BE2C (cell line): ENCODE measurements around the gene DRAP1.
"Not testable (repeated sequence)": the region's sequence is repeated elsewhere in the genome, so short reads cannot be mapped to it uniquely, and the experiment has no call there.

Experiments
- DNase-seq: peaks from one replicate; pipeline ENCODE4 v3.0.0-alpha.2; 2020
- H3K27me3 ChIP-seq: fragments of 250-450 bp; sonication (Bioruptor Pico); 2 replicates; pipeline ENCODE4 v1.5.1; 2020; ENCODE audit warnings: mild to moderate bottlenecking
- H3K36me3 ChIP-seq: fragments of 250-450 bp; sonication (Bioruptor Pico); 2 replicates; pipeline ENCODE4 v1.5.1; 2020; ENCODE audit warnings: mild to moderate bottlenecking
- H3K4me1 ChIP-seq: fragments of 250-450 bp; sonication (Bioruptor Pico); 2 replicates; pipeline ENCODE4 v1.5.1; 2020
- H3K4me3 ChIP-seq: 2 replicates; pipeline ENCODE4 v1.5.1; 2011; ENCODE audit warnings: low read depth, low read length
- H3K9me3 ChIP-seq: fragments of 250-450 bp; sonication (Bioruptor Pico); 2 replicates; pipeline ENCODE4 v1.5.1; 2020
- TF ChIP-seq, protein P1 (sequence below): IDR thresholded peaks from 2 replicates; pipeline ENCODE4 v1.5.1; 2012; ENCODE audit warnings: mild to moderate bottlenecking, low read depth, low read length

DRAP1 gene

DNA sequence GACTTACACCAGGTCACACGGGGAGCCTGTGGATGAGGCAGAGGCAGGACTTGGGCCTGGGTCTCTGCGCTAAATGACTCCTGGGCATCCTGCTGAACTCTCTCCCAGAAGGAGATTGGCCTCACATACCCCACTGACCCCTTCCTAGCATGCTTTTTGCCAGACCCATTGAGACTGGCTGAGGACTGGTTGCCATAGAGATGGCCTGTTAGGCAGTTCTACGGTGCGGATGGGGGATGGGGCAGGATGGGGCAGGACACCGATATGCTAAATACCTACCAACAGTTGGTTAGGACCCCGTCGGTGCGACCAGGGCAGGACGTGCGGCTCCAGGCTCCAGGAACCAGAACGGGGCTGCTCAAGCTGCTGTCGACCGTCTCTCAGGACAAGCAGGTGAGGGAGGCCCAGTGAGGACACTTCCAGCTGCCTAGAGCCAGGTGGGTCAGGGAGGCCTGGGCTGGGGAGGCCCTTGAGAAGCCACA, 26.2 kb downstream of the DRAP1 start, which contains the start of gene TSGA10IP:
Gene TSGA10IP (plus strand): TSS at position 51 of the 482 bp plus-strand sequence. CDS start 196 bp downstream, at position 247.
- TF ChIP-seq, protein P1, sequence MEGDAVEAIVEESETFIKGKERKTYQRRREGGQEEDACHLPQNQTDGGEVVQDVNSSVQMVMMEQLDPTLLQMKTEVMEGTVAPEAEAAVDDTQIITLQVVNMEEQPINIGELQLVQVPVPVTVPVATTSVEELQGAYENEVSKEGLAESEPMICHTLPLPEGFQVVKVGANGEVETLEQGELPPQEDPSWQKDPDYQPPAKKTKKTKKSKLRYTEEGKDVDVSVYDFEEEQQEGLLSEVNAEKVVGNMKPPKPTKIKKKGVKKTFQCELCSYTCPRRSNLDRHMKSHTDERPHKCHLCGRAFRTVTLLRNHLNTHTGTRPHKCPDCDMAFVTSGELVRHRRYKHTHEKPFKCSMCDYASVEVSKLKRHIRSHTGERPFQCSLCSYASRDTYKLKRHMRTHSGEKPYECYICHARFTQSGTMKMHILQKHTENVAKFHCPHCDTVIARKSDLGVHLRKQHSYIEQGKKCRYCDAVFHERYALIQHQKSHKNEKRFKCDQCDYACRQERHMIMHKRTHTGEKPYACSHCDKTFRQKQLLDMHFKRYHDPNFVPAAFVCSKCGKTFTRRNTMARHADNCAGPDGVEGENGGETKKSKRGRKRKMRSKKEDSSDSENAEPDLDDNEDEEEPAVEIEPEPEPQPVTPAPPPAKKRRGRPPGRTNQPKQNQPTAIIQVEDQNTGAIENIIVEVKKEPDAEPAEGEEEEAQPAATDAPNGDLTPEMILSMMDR: no peak
- Histone ChIP-seq H3K4me1 (no peaks in the 10 kb centered on the region), H3K4me3 (no peak within 1 kb of the TSS), H3K27me3 (no peaks in the 10 kb centered on the region), H3K36me3 (no peaks in the 10 kb centered on the region), H3K9me3 (no peaks in the 10 kb centered on the region)
- DNase-seq: no peak

DNA sequence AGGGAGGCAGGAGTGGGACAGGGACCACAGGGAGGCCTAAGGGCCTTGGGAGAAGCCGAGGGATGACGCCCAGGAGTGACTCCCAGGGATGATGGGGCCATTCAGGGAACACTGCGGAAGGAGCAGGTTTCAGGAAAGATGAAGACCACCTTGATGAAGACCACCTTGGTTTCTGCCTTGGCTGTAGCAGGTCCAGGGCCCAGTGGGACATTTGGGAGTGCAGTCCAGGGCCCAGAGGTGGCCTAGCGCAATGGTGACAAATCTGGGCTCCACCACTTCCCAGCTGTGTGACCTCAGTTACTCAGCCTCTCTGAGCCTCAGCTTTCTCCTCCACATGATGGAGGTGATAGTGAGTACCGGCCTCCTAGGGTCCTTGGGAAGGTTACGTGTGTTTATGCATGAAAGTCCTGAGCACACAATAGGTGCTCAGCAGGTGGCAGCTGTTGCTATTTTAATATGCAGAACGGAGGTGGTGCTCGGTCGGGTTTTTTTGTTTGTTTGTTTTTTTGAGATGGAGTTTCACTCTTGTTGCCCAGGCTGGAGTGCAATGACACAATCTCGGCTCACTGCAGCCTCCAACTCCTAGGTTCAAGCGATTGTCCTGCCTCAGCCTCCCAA, 26.8 kb downstream of the DRAP1 start:
- Histone ChIP-seq H3K9me3 (no peaks in the 10 kb centered on the region), H3K36me3 (no peaks in the 10 kb centered on the region), H3K27me3 (no peaks in the 10 kb centered on the region), H3K4me1 (no peaks in the 10 kb centered on the region), H3K4me3 (no peak overlapping the region)
- DNase-seq: no peak
- TF ChIP-seq, protein P1: no peak

DNA sequence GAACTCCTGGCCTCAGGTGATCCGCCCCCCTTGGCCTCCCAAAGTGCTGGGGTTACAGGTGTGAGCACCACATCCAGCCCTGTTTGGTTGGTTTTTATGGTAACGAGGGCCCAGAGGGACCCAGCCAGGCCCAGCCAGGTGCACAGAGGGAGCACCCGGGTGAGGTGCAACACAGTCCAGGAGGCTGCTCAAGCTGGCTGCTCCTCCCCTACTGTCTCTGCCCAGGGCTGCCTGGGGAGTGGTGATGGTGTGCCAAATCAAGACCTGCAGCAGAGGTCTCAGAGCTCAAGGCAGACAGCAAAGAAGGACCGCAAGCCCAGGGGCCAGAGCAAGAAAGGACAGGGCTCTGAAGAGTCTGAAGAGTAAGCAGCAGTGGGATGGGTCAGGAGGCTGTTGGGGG, 27.4 kb downstream of the DRAP1 start:
- no peaks in the 10 kb centered on the region for H3K4me1 ChIP-seq
- H3K36me3 ChIP-seq: no peaks in the 10 kb centered on the region
- H3K9me3 ChIP-seq: no peaks in the 10 kb centered on the region
- TF ChIP-seq, protein P1: no peak
- H3K4me3 ChIP-seq: no peak overlapping the region
- no peak for DNase-seq
- no peaks in the 10 kb centered on the region for H3K27me3 ChIP-seq

DNA sequence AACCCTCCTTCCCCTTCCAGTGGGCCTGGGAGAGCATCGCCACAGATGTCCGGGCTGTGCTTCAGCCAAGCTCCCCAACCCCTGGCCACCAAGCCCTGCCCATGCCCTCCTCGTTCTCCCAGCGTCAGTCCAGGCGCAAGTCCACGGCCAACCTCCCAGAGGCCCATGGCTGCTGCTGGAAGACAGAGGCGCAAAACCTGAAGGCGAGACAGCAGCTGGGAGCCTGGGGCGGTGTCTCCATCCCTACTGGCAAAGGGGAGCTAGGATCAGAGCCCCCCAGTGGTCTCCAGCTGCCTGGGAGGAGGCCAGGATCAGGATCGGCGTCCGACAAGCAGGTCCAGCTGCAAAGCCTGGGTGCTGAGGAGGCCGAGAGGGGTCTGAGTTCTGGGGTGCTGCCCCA, 27.9 kb downstream of the DRAP1 start:
- Histone ChIP-seq H3K27me3 (no peaks in the 10 kb centered on the region; the same call in 1 of the 2 replicates), H3K4me1 (no peaks in the 10 kb centered on the region), H3K4me3 (no peak overlapping the region), H3K36me3 (no peaks in the 10 kb centered on the region), H3K9me3 (no peaks in the 10 kb centered on the region)
- DNase-seq: no peak
- TF ChIP-seq, protein P1: no peak

DNA sequence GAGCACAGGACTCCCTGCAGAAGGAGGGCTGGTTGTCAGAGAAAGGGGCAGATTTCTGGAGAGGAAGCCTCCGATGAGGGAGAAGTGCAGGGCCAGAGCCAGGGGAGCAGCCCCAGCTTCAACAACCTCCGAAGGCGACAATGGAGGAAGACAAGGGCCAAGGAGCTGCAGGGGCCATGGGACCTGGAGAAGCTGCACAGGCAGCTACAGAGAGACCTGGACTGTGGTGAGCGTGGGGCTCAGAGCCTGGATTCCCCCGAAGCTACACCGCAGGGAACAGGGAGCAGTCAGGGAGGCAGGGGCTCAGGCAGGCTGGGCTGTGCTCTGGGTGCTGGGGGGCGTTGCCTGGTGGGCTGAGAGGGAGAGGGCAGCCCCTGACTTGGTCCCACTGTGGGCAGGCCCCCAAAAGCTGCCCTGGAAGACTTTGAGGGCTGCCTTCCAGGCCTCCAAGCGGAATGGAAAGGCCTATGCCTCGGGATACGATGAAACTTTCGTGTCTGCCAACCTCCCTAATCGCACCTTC, 28.4 kb downstream of the DRAP1 start:
- Histone ChIP-seq H3K4me3 (no peak overlapping the region), H3K9me3 (no peaks in the 10 kb centered on the region), H3K4me1 (no peaks in the 10 kb centered on the region), H3K27me3 (no peaks in the 10 kb centered on the region; the same call in 1 of the 2 replicates), H3K36me3 (no peaks in the 10 kb centered on the region)
- DNase-seq: no peak
- TF ChIP-seq, protein P1: no peak

DNA sequence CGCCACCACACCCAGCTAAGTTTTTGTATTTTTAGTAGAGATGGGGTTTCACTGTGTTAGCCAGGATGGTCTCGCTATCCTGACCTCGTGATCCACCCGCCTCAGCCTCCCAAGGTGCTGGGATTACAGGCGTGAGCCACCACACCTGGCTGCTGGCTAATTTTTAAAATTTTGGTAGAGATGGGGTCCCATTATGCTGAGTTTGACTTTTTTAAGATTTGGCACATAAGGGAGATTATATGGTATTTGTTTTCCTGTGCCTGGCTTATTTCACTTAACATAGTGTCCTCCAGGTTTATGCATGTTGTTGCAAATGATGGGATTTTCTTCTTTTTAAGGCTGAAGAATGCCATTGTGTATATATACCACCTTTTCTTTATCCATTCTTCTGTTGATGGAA, 31.5 kb downstream of the DRAP1 start:
- not testable (repeated sequence) for H3K4me1 ChIP-seq, H3K27me3 ChIP-seq, H3K9me3 ChIP-seq, H3K36me3 ChIP-seq, H3K4me3 ChIP-seq, DNase-seq

DNA sequence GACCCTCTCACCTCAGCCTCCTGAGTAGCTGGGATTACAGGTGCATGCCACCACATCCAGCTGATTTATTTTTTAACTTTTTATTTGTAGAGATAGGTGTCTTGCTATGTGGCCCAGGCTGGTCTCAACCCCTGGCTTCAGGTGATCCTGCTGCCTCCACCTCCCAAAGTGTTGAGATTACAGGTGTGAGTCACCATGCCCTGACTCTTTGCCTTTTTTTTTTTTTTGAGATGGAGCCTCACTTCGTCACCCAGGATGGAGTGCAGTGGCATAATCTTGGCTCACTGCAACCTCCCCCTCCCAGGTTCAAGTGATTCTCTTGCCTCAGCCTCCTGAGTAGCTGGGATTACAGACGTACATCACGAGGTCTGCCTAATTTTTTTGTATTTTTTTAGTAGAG, 32.4 kb downstream of the DRAP1 start:
- not testable (repeated sequence) for DNase-seq, H3K27me3 ChIP-seq, H3K4me1 ChIP-seq

More for the DNA sequence above, 32.4 kb downstream of the DRAP1 start:
- H3K4me3 ChIP-seq, H3K9me3 ChIP-seq, H3K36me3 ChIP-seq: not testable (repeated sequence)
